AG10803 (cell line): ENCODE data around the gene TENM3.

ENCODE experiments used
- DNase-seq: peaks from one replicate; pipeline ENCODE4 v3.0.0; 2010; ENCODE audit warnings: low read depth
- H3K4me3 ChIP-seq: 2 replicates; pipeline ENCODE4 v1.5.1; 2011; ENCODE audit warnings: mild to moderate bottlenecking, low read length, control low read depth
- CTCF ChIP-seq: conservative IDR thresholded peaks from 2 replicates; pipeline ENCODE4 v1.5.1; 2011; ENCODE audit warnings: mild to moderate bottlenecking, low read length, control low read depth, inconsistent platforms

TENM3 gene

GRCh38 chr4:182600856-182601255 is 357.7 kb downstream of the TENM3 start:
- no peak for TF ChIP-seq CTCF
- no peak overlapping the region for H3K4me3 ChIP-seq
- no peak for DNase-seq

- H3K4me3 ChIP-seq, result no peak overlapping the region
- peak; percentile 56 for DNase-seq
- no peak for TF ChIP-seq CTCF
These were observed 361.0 kb downstream of the TENM3 start for GRCh38 chr4:182604161-182604622.

GRCh38 chr4:182604953-182605352 is 361.8 kb downstream of the TENM3 start:
- no peak overlapping the region for H3K4me3 ChIP-seq
- DNase-seq, result no peak
- no peak for TF ChIP-seq CTCF

GRCh38 chr4:182608525-182608924 is 365.3 kb downstream of the TENM3 start:
- no peak overlapping the region for H3K4me3 ChIP-seq
- TF ChIP-seq CTCF, result no peak
- DNase-seq, result no peak

- no peak for DNase-seq
- TF ChIP-seq CTCF, result no peak
- H3K4me3 ChIP-seq, result no peak overlapping the region
These were observed 373.3 kb downstream of the TENM3 start for GRCh38 chr4:182616476-182616875.

GRCh38 chr4:182619660-182620059 is 376.5 kb downstream of the TENM3 start:
- TF ChIP-seq CTCF, result no peak
- no peak for DNase-seq
- H3K4me3 ChIP-seq, result no peak overlapping the region

GRCh38 chr4:182620111-182620980 is 377.1 kb downstream of the TENM3 start:
- DNase-seq, result peak; percentile 24
- no peak for TF ChIP-seq CTCF
- H3K4me3 ChIP-seq, result no peak overlapping the region
